Measurements from ENCODE around the gene MRPL34.

DNA sequence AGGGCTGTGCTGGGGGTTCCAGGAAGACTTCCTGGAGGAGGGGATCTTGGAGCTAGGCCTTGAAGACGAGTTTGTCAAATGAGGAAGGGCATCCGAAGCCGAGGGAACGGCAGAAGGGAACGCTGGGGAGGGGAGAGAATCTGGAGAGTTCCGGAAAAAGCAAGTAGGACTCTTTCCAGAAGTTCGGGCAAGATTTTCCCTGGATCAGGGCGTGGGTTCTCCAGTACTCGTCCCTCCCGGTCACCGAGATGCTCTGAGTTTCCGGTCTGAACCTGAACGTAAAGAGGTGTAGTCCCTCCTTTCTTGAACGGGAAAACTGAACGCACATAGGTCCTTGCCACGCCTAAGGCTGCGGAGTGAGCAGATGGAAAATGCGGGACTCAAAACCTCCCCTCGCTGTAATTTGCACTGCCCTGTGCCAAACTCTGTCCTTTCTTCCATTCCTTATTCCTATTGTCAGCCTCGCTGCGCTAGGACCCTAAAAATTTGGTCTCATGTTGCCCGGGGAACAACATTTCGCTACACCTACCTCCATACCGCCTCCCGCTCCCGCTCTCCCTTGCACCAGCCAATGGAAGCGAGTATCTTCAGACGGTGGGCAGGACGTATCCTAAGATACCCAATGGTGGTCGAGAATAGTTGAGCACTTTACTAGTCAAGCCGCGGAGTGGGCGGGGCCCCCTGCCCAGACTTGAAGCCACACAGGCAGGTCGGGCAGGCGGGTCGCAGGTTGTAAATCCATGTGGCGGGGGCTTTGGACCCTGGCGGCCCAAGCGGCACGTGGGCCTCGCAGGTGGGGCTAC lies 31.4 kb downstream of the MRPL34 start, which contains the start of gene GTPBP3:
- TF ChIP-seq, protein P1, sequence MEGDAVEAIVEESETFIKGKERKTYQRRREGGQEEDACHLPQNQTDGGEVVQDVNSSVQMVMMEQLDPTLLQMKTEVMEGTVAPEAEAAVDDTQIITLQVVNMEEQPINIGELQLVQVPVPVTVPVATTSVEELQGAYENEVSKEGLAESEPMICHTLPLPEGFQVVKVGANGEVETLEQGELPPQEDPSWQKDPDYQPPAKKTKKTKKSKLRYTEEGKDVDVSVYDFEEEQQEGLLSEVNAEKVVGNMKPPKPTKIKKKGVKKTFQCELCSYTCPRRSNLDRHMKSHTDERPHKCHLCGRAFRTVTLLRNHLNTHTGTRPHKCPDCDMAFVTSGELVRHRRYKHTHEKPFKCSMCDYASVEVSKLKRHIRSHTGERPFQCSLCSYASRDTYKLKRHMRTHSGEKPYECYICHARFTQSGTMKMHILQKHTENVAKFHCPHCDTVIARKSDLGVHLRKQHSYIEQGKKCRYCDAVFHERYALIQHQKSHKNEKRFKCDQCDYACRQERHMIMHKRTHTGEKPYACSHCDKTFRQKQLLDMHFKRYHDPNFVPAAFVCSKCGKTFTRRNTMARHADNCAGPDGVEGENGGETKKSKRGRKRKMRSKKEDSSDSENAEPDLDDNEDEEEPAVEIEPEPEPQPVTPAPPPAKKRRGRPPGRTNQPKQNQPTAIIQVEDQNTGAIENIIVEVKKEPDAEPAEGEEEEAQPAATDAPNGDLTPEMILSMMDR (conservative IDR thresholded peaks at IDR 0.05 in 1 of 2, IDR thresholded peaks at IDR 0.05 in 1 of 2; ENCODE audit: low read depth in 1 of 2, low read length in 2 of 2): no peak
- TF ChIP-seq EZH2 (IDR thresholded peaks at IDR 0.05; ENCODE audit: low read length, missing control alignments): no peak
